H1 (cell line): ENCODE results near the gene RNF135. TPM values are rescaled to one million over a fixed set of nuclear protein-coding genes. Genes with fewer than 3 reads are reported as not detected.

Experiments used
- CTCF ChIA-PET: fragments of 300-600 bp; sonication (Branson Sonifier 250); formaldehyde crosslinking; loops from one replicate; lab custom pipeline; 2021; ENCODE audit not compliant: partially characterized antibody; lab: Charles Lee
- POLR2A ChIA-PET: fragments of 300-600 bp; sonication (Branson Sonifier 250); formaldehyde crosslinking; loops from one replicate; lab custom pipeline; 2021; ENCODE audit warnings: inconsistent platforms; ENCODE audit not compliant: partially characterized antibody; lab: Charles Lee
- DNase-seq, 2 experiments: peaks; one replicate each; pipeline versions ENCODE4 v3.0.0 to v3.0.0-alpha.2; 2010 to 2022; ENCODE audit warnings: low spot score in 2 of 2, low read depth in 1 of 2, mixed read lengths in 1 of 2
- FAIRE-seq: peaks from 2 replicates; lab custom pipeline; 2011; peaks lifted over from hg19 to GRCh38; lab: Jason Lieb, UNC
- H2AFZ ChIP-seq: 2 replicates; pipeline ENCODE4 v1.8.1; 2012; ENCODE audit warnings: low read length, inconsistent platforms
- H2AK5ac ChIP-seq: 2 replicates; pipeline ENCODE4 v1.6.1; 2013; ENCODE audit warnings: low read depth, low read length
- H2BK120ac ChIP-seq: replicated peaks from 2 replicates; pipeline ENCODE3; 2013; ENCODE audit warnings: low read depth, low read length, inconsistent platforms
- H2BK12ac ChIP-seq: 2 replicates; pipeline ENCODE4 v1.6.1; 2013; ENCODE audit warnings: low read depth, low read length
- H2BK15ac ChIP-seq: 2 replicates; pipeline ENCODE4 v1.6.1; 2013; ENCODE audit warnings: low read length
- H2BK20ac ChIP-seq: 2 replicates; pipeline ENCODE4 v1.6.1; 2013; ENCODE audit warnings: low read length
- H2BK5ac ChIP-seq: 2 replicates; pipeline ENCODE4 v1.6.1; 2013; ENCODE audit warnings: low read depth, low read length
- H3K14ac ChIP-seq: 2 replicates; pipeline ENCODE4 v1.6.1; 2013; ENCODE audit warnings: inconsistent platforms; ENCODE audit not compliant: insufficient read length
- H3K18ac ChIP-seq: 2 replicates; pipeline ENCODE4 v1.6.1; 2013; ENCODE audit warnings: low read length; ENCODE audit errors: extremely low read depth
- H3K23ac ChIP-seq: 2 replicates; pipeline ENCODE4 v1.6.1; 2013; ENCODE audit warnings: inconsistent platforms; ENCODE audit not compliant: insufficient read length
- H3K23me2 ChIP-seq: 2 replicates; pipeline ENCODE4 v1.6.1; 2013; ENCODE audit warnings: low read depth, low read length
- H3K27ac ChIP-seq: 2 replicates; pipeline ENCODE4 v1.6.1; 2011; ENCODE audit warnings: low read depth, low read length, inconsistent platforms
- H3K27me3 ChIP-seq, 4 experiments: replicated peaks in 1 of 4; 1 replicate in 1 of 4; 2 replicates in 3 of 4; pipeline versions ENCODE4 v1.6.1 to v1.8.1; 2011 to 2013; ENCODE audit warnings: low read length in 3 of 4, mild to moderate bottlenecking in 3 of 4, inconsistent platforms in 2 of 4, mixed read lengths in 2 of 4, moderate library complexity in 1 of 4; ENCODE audit not compliant: control insufficient read depth in 3 of 4, insufficient read depth in 3 of 4; ENCODE audit errors: extremely low read depth in 1 of 4
- H3K36me3 ChIP-seq, 4 experiments: 2 replicates each; pipeline versions ENCODE4 v1.6.1 to v1.8.1; 2011 to 2013; ENCODE audit warnings: mild to moderate bottlenecking in 4 of 4, low read length in 3 of 4, moderate library complexity in 2 of 4, control low read depth in 1 of 4, inconsistent platforms in 1 of 4; ENCODE audit not compliant: insufficient read depth in 4 of 4, control insufficient read depth in 2 of 4
- H3K4ac ChIP-seq: replicated peaks from 2 replicates; pipeline ENCODE3; 2013; ENCODE audit warnings: low read length, low read depth, mixed read lengths, inconsistent platforms; ENCODE audit not compliant: insufficient read length
- H3K4me1 ChIP-seq, 4 experiments: replicated peaks in 1 of 4; 1 replicate in 1 of 4; 2 replicates in 3 of 4; pipeline versions ENCODE4 v1.6.1 to v1.8.1; 2011 to 2013; ENCODE audit warnings: low read length in 3 of 4, inconsistent platforms in 2 of 4, mixed read lengths in 1 of 4; ENCODE audit not compliant: insufficient read depth in 4 of 4, control insufficient read depth in 3 of 4
- H3K4me2 ChIP-seq, 2 experiments: 2 replicates each; pipeline versions ENCODE4 v1.6.1 to v1.8.1; 2011 to 2013; ENCODE audit warnings: low read depth in 2 of 2, low read length in 2 of 2, control low read depth in 1 of 2, inconsistent platforms in 1 of 2, mild to moderate bottlenecking in 1 of 2; ENCODE audit not compliant: insufficient read depth in 1 of 2
- H3K4me3 ChIP-seq, 4 experiments: fragments of 200-600, 300-600 bp in 1 of 4; sonication (generic), shearing (Covaris generic), sonication (Bioruptor Twin) in 1 of 4; 2 replicates each; pipeline versions ENCODE4 v1.5.1 to v1.8.1; 2011 to 2016; ENCODE audit warnings: low read length in 4 of 4, low read depth in 3 of 4, control low read depth in 2 of 4, inconsistent platforms in 2 of 4, mild to moderate bottlenecking in 2 of 4, mixed read lengths in 1 of 4, moderate library complexity in 1 of 4; ENCODE audit not compliant: insufficient read depth in 2 of 4; ENCODE audit errors: extremely low read depth in 1 of 4
- H3K56ac ChIP-seq: replicated peaks from 2 replicates; pipeline ENCODE3; 2013; ENCODE audit warnings: low read depth, mild to moderate bottlenecking, mixed read lengths, low read length, inconsistent platforms; ENCODE audit not compliant: insufficient read length
- H3K79me1 ChIP-seq: 2 replicates; pipeline ENCODE4 v1.6.1; 2013; ENCODE audit warnings: low read depth, low read length, control low read depth
- H3K79me2 ChIP-seq, 2 experiments: 2 replicates each; pipeline versions ENCODE4 v1.6.1 to v1.8.1; 2012 to 2013; ENCODE audit warnings: low read length in 2 of 2, mild to moderate bottlenecking in 2 of 2, inconsistent platforms in 1 of 2; ENCODE audit not compliant: insufficient read depth in 2 of 2, control insufficient read depth in 1 of 2
- H3K9ac ChIP-seq, 4 experiments: replicated peaks in 1 of 4; 1 replicate in 1 of 4; 2 replicates in 3 of 4; pipeline versions ENCODE4 v1.6.1 to v1.8.1; 2011 to 2013; ENCODE audit warnings: low read depth in 3 of 4, low read length in 3 of 4, control low read depth in 2 of 4, mild to moderate bottlenecking in 2 of 4, moderate library complexity in 2 of 4, inconsistent platforms in 1 of 4; ENCODE audit errors: extremely low read depth in 1 of 4
- H3K9me3 ChIP-seq, 2 experiments: 2 replicates each; pipeline versions ENCODE4 v1.6.1 to v1.8.1; 2012 to 2013; ENCODE audit warnings: mild to moderate bottlenecking in 2 of 2, moderate library complexity in 2 of 2, control low read depth in 1 of 2, inconsistent platforms in 1 of 2, low read depth in 1 of 2, low read length in 1 of 2, mixed read lengths in 1 of 2; ENCODE audit not compliant: insufficient read depth in 2 of 2
- H4K20me1 ChIP-seq, 2 experiments: replicated peaks in 1 of 2; 2 replicates each; pipeline versions ENCODE3 to v1.8.1; 2011 to 2013; ENCODE audit warnings: inconsistent platforms in 2 of 2, low read length in 2 of 2, mild to moderate bottlenecking in 1 of 2; ENCODE audit not compliant: insufficient read depth in 2 of 2, control insufficient read depth in 1 of 2
- H4K5ac ChIP-seq: 2 replicates; pipeline ENCODE4 v1.6.1; 2013; ENCODE audit warnings: low read length, low read depth, mixed read lengths, inconsistent platforms; ENCODE audit not compliant: insufficient read length
- H4K8ac ChIP-seq: 2 replicates; pipeline ENCODE4 v1.8.0; 2013; ENCODE audit warnings: mild to moderate bottlenecking, moderate library complexity, low read length, inconsistent platforms; ENCODE audit not compliant: insufficient read depth; ENCODE audit errors: extremely low read depth
- H4K91ac ChIP-seq: replicated peaks from 2 replicates; pipeline ENCODE3; 2013; ENCODE audit warnings: low read length, mixed read lengths, inconsistent platforms; ENCODE audit not compliant: insufficient read length
- ASH2L ChIP-seq: fragments of 200-600, 300-600 bp; sonication (generic); IDR thresholded peaks from one replicate; pipeline ENCODE4 v1.7.1; 2017; ENCODE audit warnings: low read length
- ATF3 ChIP-seq: IDR thresholded peaks from 2 replicates; pipeline ENCODE4 v1.6.1; 2011; ENCODE audit warnings: low read depth, mild to moderate bottlenecking, low read length; ENCODE audit not compliant: insufficient read depth
- BRCA1 ChIP-seq: IDR thresholded peaks from 2 replicates; pipeline ENCODE4 v1.6.1; 2012; ENCODE audit warnings: low read depth, low read length, improper control_type of control experiment
- HDAC2 ChIP-seq, 2 experiments: fragments of 300-600 bp in 1 of 2; sonication (generic) in 1 of 2; IDR thresholded peaks; 2 replicates each; pipeline ENCODE4 v1.6.1; 2011 to 2012; ENCODE audit warnings: low read depth in 2 of 2, low read length in 2 of 2, mild to moderate bottlenecking in 2 of 2, moderate library complexity in 2 of 2, borderline replicate concordance in 1 of 2, inconsistent platforms in 1 of 2
- HDAC6 ChIP-seq: IDR thresholded peaks from one replicate; pipeline ENCODE4 v1.7.1; 2012; ENCODE audit warnings: low read depth, mild to moderate bottlenecking, inconsistent platforms, low read length, moderate library complexity
- JUN ChIP-seq: IDR thresholded peaks from 2 replicates; pipeline ENCODE4 v1.6.1; 2011; ENCODE audit warnings: low read depth, mild to moderate bottlenecking, improper control_type of control experiment, low read length
- KDM4A ChIP-seq: IDR thresholded peaks from one replicate; pipeline ENCODE4 v1.7.1; 2012; ENCODE audit warnings: low read depth, mild to moderate bottlenecking, moderate library complexity, low read length, inconsistent platforms; ENCODE audit not compliant: severe bottlenecking
- POLR2A ChIP-seq, 2 experiments: IDR thresholded peaks; 1 replicate in 1 of 2; 2 replicates in 1 of 2; pipeline ENCODE4 v1.6.1; 2011; ENCODE audit warnings: low read depth in 2 of 2, low read length in 2 of 2, mild to moderate bottlenecking in 2 of 2; ENCODE audit errors: control extremely low read depth in 1 of 2
- POLR2AphosphoS5 ChIP-seq: IDR thresholded peaks from 2 replicates; pipeline ENCODE4 v1.6.1; 2011; ENCODE audit warnings: low read depth, low read length
- POU5F1 ChIP-seq: IDR thresholded peaks from 2 replicates; pipeline ENCODE4 v1.6.1; 2011; ENCODE audit warnings: low read depth, mild to moderate bottlenecking, low read length, moderate library complexity
- SIX5 ChIP-seq: IDR thresholded peaks from 2 replicates; pipeline ENCODE4 v1.6.1; 2011; ENCODE audit warnings: mild to moderate bottlenecking, low read depth, low read length
- SUZ12 ChIP-seq: fragments of 200-600 bp; sonication (generic); IDR thresholded peaks from 2 replicates; pipeline ENCODE4 v1.6.1; 2012; ENCODE audit warnings: mild to moderate bottlenecking, inconsistent platforms, low read length, moderate library complexity, mixed read lengths
- TEAD4 ChIP-seq: IDR thresholded peaks from 2 replicates; pipeline ENCODE4 v1.6.1; 2012; ENCODE audit warnings: low read depth, low read length, inconsistent platforms, mixed read lengths
- WGBS, 2 experiments: shearing (Covaris generic) in 1 of 2; methylation state at CpG; one replicate each; pipeline versions ENCODE4 v1.1.6 to v1.1.7; 2013 to 2015; ENCODE audit warnings: low lambda C conversion rate in 2 of 2, mixed read lengths in 2 of 2, inconsistent platforms in 1 of 2, low coverage in 1 of 2, missing lambda C conversion rate in 1 of 2; ENCODE audit not compliant: insufficient replicate concordance in 2 of 2, insufficient coverage in 1 of 2, insufficient read length in 1 of 2; ENCODE audit errors: extremely low coverage in 1 of 2, missing lambda C conversion rate in 1 of 2; 5-methylcytosine and 5-hydroxymethylcytosine counted together
- polyA plus RNA-seq, 7 experiments: library from polyadenylated mRNA; depleted of rRNA in 3 of 7; stranded (reverse) in 5 of 7; unstranded in 2 of 7; fragments of >200 nt in 5 of 7; fragments of 200-250 nt in 2 of 7; gene quantifications; 1 replicate in 5 of 7; 2 replicates in 1 of 7; 4 replicates in 1 of 7; pipeline versions ENCODE4 v1.2.1 to v1.2.3, GENCODE V29; 2011 to 2013; ENCODE audit warnings: missing spikeins in 2 of 7, mixed read lengths in 2 of 7
- total RNA-seq: library from RNA; stranded (reverse); fragmentation: NEBNext Ultra II Directional; extraction: Animal tissue kit (Norgen Biotek cat#: 25700); gene quantifications from 2 replicates; pipeline ENCODE4 v1.2.1, GENCODE V29; 2021

Gene RNF135
- total and polyA plus RNA-seq, 2 of the 8 experiments (the other 6 are each of a cell fraction or from before 2014, with no cell fraction given): 8.8 to 9.0 TPM

- TF ChIP-seq SIX5 (no peak), POLR2A (IDR thresholded peaks at IDR 0.05; ENCODE audit: control extremely low read depth in 1 of 2, low read depth in 2 of 2, low read length in 2 of 2) (no peak), ATF3 (no peak), JUN (no peak), BRCA1 (no peak), POU5F1 (no peak), POLR2AphosphoS5 (no peak), HDAC2 (IDR thresholded peaks at IDR 0.05; ENCODE audit: borderline replicate concordance in 1 of 2, low read depth in 2 of 2, low read length in 2 of 2) (no peak), TEAD4 (no peak), KDM4A (no peak), SUZ12 (no peak), ASH2L (no peak), HDAC6 (no peak)
- Histone ChIP-seq H3K36me3 (no peaks in the 10 kb centered on the region), H3K27me3 (no peaks in the 10 kb centered on the region), H3K79me2 (no peaks in the 10 kb centered on the region), H2BK120ac (no peak overlapping the region), H3K4me2 (no peak overlapping the region), H2BK12ac (no peak overlapping the region), H3K23me2 (no peaks in the 10 kb centered on the region), H4K8ac (no peak overlapping the region), H3K56ac (no peak overlapping the region), H2BK15ac (no peak overlapping the region), H3K4me1 (peaks cover 0 to 3% (median 0%) of the 10 kb centered on the region in 4 experiments; a peak in 2 of 7 replicates), H3K4me3 (no peak overlapping the region), H3K14ac (no peak overlapping the region), H3K23ac (no peak overlapping the region), H3K4ac (no peak overlapping the region), H4K91ac (no peak overlapping the region), H3K9ac (no peak overlapping the region), H2AFZ (no peak overlapping the region), H4K5ac (no peak overlapping the region), H3K27ac (no peak overlapping the region), H2AK5ac (no peak overlapping the region), H3K79me1 (no peaks in the 10 kb centered on the region), H2BK20ac (no peak overlapping the region), H3K18ac (no peak overlapping the region), H2BK5ac (no peak overlapping the region), H4K20me1 (no peaks in the 10 kb centered on the region), H3K9me3 (no peaks in the 10 kb centered on the region)
- FAIRE-seq (no peak), DNase-seq (no peak)
- WGBS, 2 experiments: 91% methylated on average over 9 of the region's 9 CpGs; no CpG with 5 or more reads in 1 of the 2 experiments
- POLR2A ChIA-PET: interaction anchor here (1.2 kb wide), 1 partner anchor 46 kb away, joined by 3 read pairs; no protein-coding TSS in a partner anchor
- CTCF ChIA-PET: no interaction called here
Observed at GRCh38 chr17:30952638-30953393, 18.0 kb upstream of the RNF135 start.
